BLaER1 (cell line): ENCODE results near the gene UQCRC2.

Experiments
- H3K27ac ChIP-seq: shearing (Covaris generic); formaldehyde crosslinking; 2 replicates; pipeline ENCODE4 v1.8.1; 2022
- H3K27me3 ChIP-seq: shearing (Covaris generic); formaldehyde crosslinking; 2 replicates; pipeline ENCODE4 v1.8.1; 2022
- H3K36me3 ChIP-seq: shearing (Covaris generic); formaldehyde crosslinking; 2 replicates; pipeline ENCODE4 v1.8.1; 2022
- H3K4me1 ChIP-seq: shearing (Covaris generic); formaldehyde crosslinking; 2 replicates; pipeline ENCODE4 v1.8.1; 2022
- H3K4me2 ChIP-seq: shearing (Covaris generic); formaldehyde crosslinking; 2 replicates; pipeline ENCODE4 v1.8.1; 2022
- H3K4me3 ChIP-seq: shearing (Covaris generic); formaldehyde crosslinking; 2 replicates; pipeline ENCODE4 v1.8.1; 2022
- H3K9ac ChIP-seq: shearing (Covaris generic); formaldehyde crosslinking; 2 replicates; pipeline ENCODE4 v1.8.1; 2022
- H3K9me3 ChIP-seq: shearing (Covaris generic); formaldehyde crosslinking; 2 replicates; pipeline ENCODE4 v1.8.1; 2022
- H4K20me1 ChIP-seq: shearing (Covaris generic); formaldehyde crosslinking; 2 replicates; pipeline ENCODE4 v1.8.1; 2022
- Cebpa-rat ChIP-seq: shearing (Covaris generic); IDR thresholded peaks from 2 replicates; pipeline ENCODE4 v1.8.1; 2022

The UQCRC2 gene

GRCh38 chr16:21980032-21980431 is 26.9 kb downstream of the UQCRC2 start:
- TF ChIP-seq Cebpa-rat, result no peak
- Histone ChIP-seq H3K4me3 (no peak overlapping the region), H3K9ac (no peak overlapping the region), H3K4me1 (no peaks in the 10 kb centered on the region), H3K9me3 (no peaks in the 10 kb centered on the region), H3K27ac (no peak overlapping the region), H3K36me3 (peaks cover 98% of the 10 kb centered on the region), H4K20me1 (peaks cover 17% of the 10 kb centered on the region), H3K27me3 (no peaks in the 10 kb centered on the region), H3K4me2 (no peak overlapping the region)

DNA sequence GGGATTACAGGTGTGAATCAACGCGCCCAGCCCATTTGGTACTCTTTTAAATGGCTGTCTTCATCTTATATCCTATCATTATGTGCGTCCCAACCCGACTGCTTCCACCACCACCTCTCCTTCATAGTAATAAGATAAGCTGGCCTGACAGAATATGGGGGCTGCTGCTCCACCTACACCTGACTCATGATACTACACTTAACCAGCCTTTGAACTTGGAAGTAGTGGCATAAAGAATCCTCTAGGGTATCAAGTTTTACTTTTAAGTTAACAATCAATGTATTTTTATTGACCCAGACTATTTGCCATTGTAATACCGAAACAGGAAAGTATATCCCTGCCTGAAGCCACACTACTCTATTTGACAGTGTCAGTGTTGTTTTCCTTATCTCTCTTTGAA is 28.9 kb downstream of the UQCRC2 start:
- Histone ChIP-seq H3K9ac (no peak overlapping the region), H3K36me3 (peaks cover 97% of the 10 kb centered on the region), H3K4me3 (no peak overlapping the region), H3K4me1 (no peaks in the 10 kb centered on the region), H3K27ac (no peak overlapping the region), H3K4me2 (no peak overlapping the region), H3K9me3 (no peaks in the 10 kb centered on the region), H4K20me1 (peaks cover 9% of the 10 kb centered on the region; the same call in 1 of the 2 replicates), H3K27me3 (no peaks in the 10 kb centered on the region)
- no peak for TF ChIP-seq Cebpa-rat

DNA sequence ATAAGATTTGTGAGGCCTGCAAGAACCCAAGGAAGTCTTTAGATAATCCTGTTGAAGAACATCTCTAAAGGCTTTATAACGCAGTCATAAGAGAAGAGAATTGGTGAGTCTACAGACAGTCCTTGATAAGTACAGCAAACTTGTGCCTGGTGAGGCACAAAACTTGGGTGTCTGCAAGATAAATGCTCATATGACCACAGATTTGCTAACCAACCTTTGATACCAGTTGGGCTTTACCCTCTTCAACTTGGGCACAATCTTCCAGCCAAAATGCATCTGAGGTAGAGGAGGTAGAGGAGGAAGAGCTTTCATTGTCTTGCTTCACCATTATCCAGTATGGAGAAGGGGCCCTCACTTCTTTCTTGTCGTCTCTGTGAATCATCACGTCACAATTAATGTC is 30.9 kb downstream of the UQCRC2 start:
- no peaks in the 10 kb centered on the region for H3K9me3 ChIP-seq
- no peaks in the 10 kb centered on the region for H3K27me3 ChIP-seq
- no peak overlapping the region for H3K27ac ChIP-seq
- H3K9ac ChIP-seq, result no peak overlapping the region
- TF ChIP-seq Cebpa-rat, result no peak
- H3K4me3 ChIP-seq, result no peak overlapping the region
- peaks cover 9% of the 10 kb centered on the region; the same call in 1 of the 2 replicates for H4K20me1 ChIP-seq
- H3K4me2 ChIP-seq, result no peak overlapping the region
- H3K4me1 ChIP-seq, result peaks cover 3% of the 10 kb centered on the region; the same call in 1 of the 2 replicates
- H3K36me3 ChIP-seq, result peaks cover 78% of the 10 kb centered on the region

DNA sequence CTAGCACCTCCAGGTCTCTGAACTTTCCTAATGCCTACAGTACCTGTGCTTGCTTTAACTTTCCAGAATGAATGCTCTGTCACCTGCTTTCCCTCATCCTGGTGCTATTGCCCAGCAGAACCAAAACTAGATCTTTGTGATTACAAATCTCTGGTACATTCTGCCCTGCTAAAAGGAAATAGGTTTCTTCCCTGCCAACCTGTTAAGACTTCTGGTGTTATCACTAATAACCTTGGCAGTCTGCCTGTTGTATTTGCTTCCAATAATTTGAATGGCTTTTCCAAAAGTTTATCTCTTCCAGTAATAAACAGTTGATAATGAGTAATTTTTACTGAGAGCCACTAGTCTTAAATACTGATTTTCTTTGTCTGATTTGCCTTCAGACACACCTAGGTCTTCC is 32.4 kb downstream of the UQCRC2 start:
- TF ChIP-seq Cebpa-rat, result no peak
- no peak overlapping the region for H3K9ac ChIP-seq
- no peaks in the 10 kb centered on the region for H3K9me3 ChIP-seq
- peaks cover 9% of the 10 kb centered on the region; the same call in 1 of the 2 replicates for H4K20me1 ChIP-seq
- H3K4me3 ChIP-seq, result no peak overlapping the region
- H3K36me3 ChIP-seq, result peaks cover 63% of the 10 kb centered on the region
- no peak overlapping the region for H3K4me2 ChIP-seq
- H3K27me3 ChIP-seq, result no peaks in the 10 kb centered on the region
- no peak overlapping the region for H3K27ac ChIP-seq
- H3K4me1 ChIP-seq, result peaks cover 8% of the 10 kb centered on the region; the same call in 1 of the 2 replicates

- Histone ChIP-seq H3K9ac (no peak overlapping the region), H3K4me3 (no peak overlapping the region), H3K9me3 (no peaks in the 10 kb centered on the region), H3K27ac (no peak overlapping the region), H3K4me2 (no peak overlapping the region), H3K27me3 (no peaks in the 10 kb centered on the region), H4K20me1 (peaks cover 9% of the 10 kb centered on the region; the same call in 1 of the 2 replicates), H3K36me3 (peaks cover 51% of the 10 kb centered on the region), H3K4me1 (peaks cover 8% of the 10 kb centered on the region; the same call in 1 of the 2 replicates)
- TF ChIP-seq Cebpa-rat, result no peak
Observed at GRCh38 chr16:21986692-21987246, 33.6 kb downstream of the UQCRC2 start.

GRCh38 chr16:21987498-21987897 is 34.3 kb downstream of the UQCRC2 start:
- Histone ChIP-seq H3K27ac (no peak overlapping the region), H3K27me3 (no peaks in the 10 kb centered on the region), H3K36me3 (peaks cover 44% of the 10 kb centered on the region), H3K9ac (no peak overlapping the region), H3K4me2 (no peak overlapping the region), H3K4me3 (no peak overlapping the region), H3K4me1 (peaks cover 8% of the 10 kb centered on the region; the same call in 1 of the 2 replicates), H4K20me1 (peaks cover 9% of the 10 kb centered on the region; the same call in 1 of the 2 replicates), H3K9me3 (no peaks in the 10 kb centered on the region)
- TF ChIP-seq Cebpa-rat, result no peak

DNA sequence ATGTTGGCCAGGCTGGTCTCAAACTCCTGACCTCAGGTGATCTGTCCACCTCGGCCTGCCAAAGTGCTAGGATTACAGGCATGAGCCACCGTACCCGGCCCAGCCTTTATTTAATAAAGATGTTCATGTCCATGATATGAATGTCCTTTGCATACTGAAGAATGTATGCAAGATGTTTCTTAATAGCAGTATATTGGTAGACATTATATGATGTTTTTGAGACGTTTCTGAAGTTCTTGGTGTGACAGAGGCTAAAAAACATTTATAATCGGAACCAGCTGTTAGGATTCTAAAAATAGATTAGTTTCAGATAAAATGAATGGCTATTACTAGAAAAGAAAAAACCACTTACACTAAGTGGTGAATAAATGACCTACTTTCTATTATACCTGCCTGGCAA is 36.0 kb downstream of the UQCRC2 start:
- Histone ChIP-seq H3K27me3 (no peaks in the 10 kb centered on the region), H3K4me2 (no peak overlapping the region), H4K20me1 (peaks cover 8% of the 10 kb centered on the region; the same call in 1 of the 2 replicates), H3K27ac (no peak overlapping the region), H3K36me3 (peaks cover 29% of the 10 kb centered on the region), H3K4me1 (peaks cover 8% of the 10 kb centered on the region; the same call in 1 of the 2 replicates), H3K4me3 (no peak overlapping the region), H3K9ac (no peak overlapping the region), H3K9me3 (no peaks in the 10 kb centered on the region)
- no peak for TF ChIP-seq Cebpa-rat

DNA sequence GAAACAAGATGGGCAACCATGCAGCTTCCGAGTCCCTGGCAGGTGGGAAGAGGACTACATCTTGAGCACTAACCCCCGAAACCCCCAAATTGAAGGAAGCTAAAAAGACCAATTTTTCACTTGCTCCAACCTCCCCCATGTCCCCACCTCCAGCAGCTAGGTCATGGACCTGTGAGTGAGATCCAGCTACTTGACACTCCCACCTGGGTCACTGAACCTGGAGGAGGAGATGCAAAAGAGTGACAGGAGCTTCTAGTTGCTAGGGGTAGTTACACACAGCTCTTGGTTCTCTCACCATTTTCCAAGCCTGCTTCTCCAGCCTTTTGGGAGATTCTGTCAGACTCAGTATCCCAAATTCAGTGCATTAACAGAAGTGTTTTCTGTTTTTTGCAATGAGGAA is 36.6 kb downstream of the UQCRC2 start:
- Histone ChIP-seq H3K27ac (no peak overlapping the region), H4K20me1 (peaks cover 5% of the 10 kb centered on the region; the same call in 1 of the 2 replicates), H3K4me2 (no peak overlapping the region), H3K9ac (no peak overlapping the region), H3K36me3 (peaks cover 23% of the 10 kb centered on the region), H3K4me1 (peaks cover 8% of the 10 kb centered on the region; the same call in 1 of the 2 replicates), H3K4me3 (no peak overlapping the region), H3K27me3 (no peaks in the 10 kb centered on the region), H3K9me3 (no peaks in the 10 kb centered on the region)
- no peak for TF ChIP-seq Cebpa-rat

DNA sequence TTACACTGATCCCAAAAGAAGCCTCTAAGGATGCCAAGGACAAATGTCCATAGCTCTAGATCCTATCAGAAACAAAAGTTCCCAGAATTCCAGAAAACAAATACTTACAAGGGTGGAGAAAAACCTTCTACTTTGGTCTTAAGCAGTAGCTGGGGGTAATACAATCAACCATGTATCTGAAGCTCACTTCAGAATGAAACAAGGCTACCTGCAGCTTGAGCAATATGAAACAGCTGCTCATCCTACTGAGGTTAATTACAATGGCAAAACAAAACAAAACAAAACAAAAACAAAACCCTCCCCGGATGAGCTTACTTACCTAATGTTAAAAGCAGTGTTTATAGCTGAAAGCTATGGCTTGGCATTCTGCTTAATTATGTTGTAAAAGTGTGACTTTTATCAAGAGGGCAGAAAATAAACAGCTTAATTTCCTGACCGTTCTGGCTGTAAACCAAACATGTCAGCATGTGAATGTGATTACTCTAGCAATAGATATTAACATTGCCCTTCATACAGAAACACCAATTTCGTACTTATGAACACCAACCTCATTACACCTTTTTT is 37.3 kb downstream of the UQCRC2 start:
- peaks cover 14% of the 10 kb centered on the region; the same call in 1 of the 2 replicates for H3K4me1 ChIP-seq
- no peak overlapping the region for H3K4me2 ChIP-seq
- no peak overlapping the region for H3K27ac ChIP-seq
- no peaks in the 10 kb centered on the region for H3K27me3 ChIP-seq
- no peak overlapping the region for H3K4me3 ChIP-seq
- H4K20me1 ChIP-seq, result peaks cover 5% of the 10 kb centered on the region; the same call in 1 of the 2 replicates
- H3K36me3 ChIP-seq, result peaks cover 16% of the 10 kb centered on the region
- no peak overlapping the region for H3K9ac ChIP-seq
- TF ChIP-seq Cebpa-rat, result no peak
- 0 out of 2 replicates have a peak, but pooled peaks cover 6% of the 10 kb centered on the region for H3K9me3 ChIP-seq

DNA sequence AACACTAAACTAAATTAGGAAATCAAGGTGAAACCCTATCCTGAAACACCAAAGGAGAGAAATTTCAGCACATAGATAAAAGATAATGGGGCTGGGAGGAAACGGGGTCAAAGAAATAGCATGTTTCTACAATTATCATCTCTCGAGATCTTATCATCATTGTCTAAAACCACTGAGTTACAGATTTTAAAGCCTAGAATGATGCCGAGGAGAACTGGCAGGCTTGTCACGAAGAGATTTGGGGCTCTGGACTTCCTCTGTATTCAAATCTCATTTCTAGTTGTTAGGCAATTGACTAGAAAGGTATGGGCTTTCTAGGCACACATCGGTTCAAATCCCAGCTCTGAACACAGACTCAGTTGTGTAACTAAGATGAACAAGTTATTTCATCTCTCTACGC is 38.5 kb downstream of the UQCRC2 start:
- Histone ChIP-seq H3K4me3 (no peak overlapping the region), H3K9ac (no peak overlapping the region), H3K4me2 (no peak overlapping the region), H3K36me3 (peaks cover 4% of the 10 kb centered on the region; the same call in 1 of the 2 replicates), H3K27me3 (no peaks in the 10 kb centered on the region), H4K20me1 (peaks cover 4% of the 10 kb centered on the region; the same call in 1 of the 2 replicates), H3K4me1 (peaks cover 14% of the 10 kb centered on the region; the same call in 1 of the 2 replicates), H3K9me3 (0 out of 2 replicates have a peak, but pooled peaks cover 6% of the 10 kb centered on the region), H3K27ac (no peak overlapping the region)
- TF ChIP-seq Cebpa-rat, result no peak
